HL-60 (cell line): ENCODE measurements around the gene ZBTB34.

Experiments used
- POLR2AphosphoS5 ChIP-seq: IDR thresholded peaks from 2 replicates; pipeline ENCODE4 v1.6.1; 2012; ENCODE audit warnings: low read depth
- TF ChIP-seq, protein P1 (sequence below): IDR thresholded peaks from one replicate; pipeline ENCODE4 v1.5.1; 2011; ENCODE audit warnings: low read length, control low read depth, inconsistent platforms; ENCODE audit not compliant: insufficient read depth

DNA sequence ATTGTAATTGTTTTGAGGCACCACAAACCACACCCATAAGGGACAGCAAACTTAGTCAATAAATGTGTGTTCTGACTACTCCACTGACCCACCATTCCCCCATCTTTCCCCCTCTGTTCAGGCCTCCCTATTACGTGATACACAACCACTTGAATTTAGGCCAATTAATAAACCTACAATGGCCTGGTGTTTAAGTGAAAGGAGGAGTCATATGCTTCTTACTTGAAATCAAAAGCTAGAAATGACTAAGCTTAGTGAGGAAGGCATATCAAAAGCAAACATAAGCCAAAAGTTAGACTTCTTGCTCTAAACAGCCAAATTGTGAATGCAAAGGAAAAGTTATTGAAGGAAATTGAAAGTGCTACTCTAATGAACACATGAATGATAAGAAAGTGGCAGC lies 41.0 kb upstream of the ZBTB34 start:
- TF ChIP-seq, protein P1, sequence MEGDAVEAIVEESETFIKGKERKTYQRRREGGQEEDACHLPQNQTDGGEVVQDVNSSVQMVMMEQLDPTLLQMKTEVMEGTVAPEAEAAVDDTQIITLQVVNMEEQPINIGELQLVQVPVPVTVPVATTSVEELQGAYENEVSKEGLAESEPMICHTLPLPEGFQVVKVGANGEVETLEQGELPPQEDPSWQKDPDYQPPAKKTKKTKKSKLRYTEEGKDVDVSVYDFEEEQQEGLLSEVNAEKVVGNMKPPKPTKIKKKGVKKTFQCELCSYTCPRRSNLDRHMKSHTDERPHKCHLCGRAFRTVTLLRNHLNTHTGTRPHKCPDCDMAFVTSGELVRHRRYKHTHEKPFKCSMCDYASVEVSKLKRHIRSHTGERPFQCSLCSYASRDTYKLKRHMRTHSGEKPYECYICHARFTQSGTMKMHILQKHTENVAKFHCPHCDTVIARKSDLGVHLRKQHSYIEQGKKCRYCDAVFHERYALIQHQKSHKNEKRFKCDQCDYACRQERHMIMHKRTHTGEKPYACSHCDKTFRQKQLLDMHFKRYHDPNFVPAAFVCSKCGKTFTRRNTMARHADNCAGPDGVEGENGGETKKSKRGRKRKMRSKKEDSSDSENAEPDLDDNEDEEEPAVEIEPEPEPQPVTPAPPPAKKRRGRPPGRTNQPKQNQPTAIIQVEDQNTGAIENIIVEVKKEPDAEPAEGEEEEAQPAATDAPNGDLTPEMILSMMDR = no peak
- no peak for TF ChIP-seq POLR2AphosphoS5
